Suprapubic skin (tissue), 4 donors: Measurements from ENCODE around the gene PRMT7.

Source experiments
- CTCF ChIP-seq, 2 donors: fragments of 200-600 bp in 1 of 2; fragments of 450-650 bp in 1 of 2; sonication (generic) in 1 of 2; IDR thresholded peaks; one replicate each; pipeline ENCODE4 v1.5.1; 2016 to 2019; ENCODE audit warnings: antibody characterized with exemption in 2 of 2, mild to moderate bottlenecking in 1 of 2, moderate library complexity in 1 of 2
- EP300 ChIP-seq: sonication (generic); formaldehyde crosslinking; IDR thresholded peaks from one replicate; pipeline ENCODE4 v1.6.1; 2017; ENCODE audit warnings: antibody characterized with exemption
- POLR2AphosphoS5 ChIP-seq, 3 donors: sonication (generic); formaldehyde crosslinking; IDR thresholded peaks; one replicate each; pipeline ENCODE4 v1.6.1; 2017; ENCODE audit warnings: antibody characterized with exemption in 3 of 3

GRCh38 chr16:68378436-68379415 lies 67.9 kb downstream of the PRMT7 start:
- TF ChIP-seq POLR2AphosphoS5 (IDR thresholded peaks at IDR 0.05) = no peak
- no peak for TF ChIP-seq CTCF (IDR thresholded peaks at IDR 0.05)
- TF ChIP-seq EP300 = no peak
